ENCODE results near the gene CD164. TPM values are rescaled to one million over a fixed set of nuclear protein-coding genes. Genes with fewer than 3 reads are reported as not detected.

CD164 gene
- total RNA-seq, 1 experiment from 2014 or later = 228 TPM

- no TSS peak for BruUV-seq (replicated peaks)
- ChIA-PET POLR2A (no interaction called here), CTCF (no interaction called here)
- H3K9me3 Mint-ChIP-seq (ENCODE audit: unreplicated experiment) = peaks cover 10% of the 10 kb centered on the region
- intact Hi-C loops (cut with micrococcal nuclease; ENCODE audit: unreplicated experiment) = no loop called here
- H3K27me3 ChIP-seq (replicated peaks; ENCODE audit: control insufficient read depth, insufficient read depth, low read length) = no peaks in the 10 kb centered on the region
- no peaks in the 10 kb centered on the region for H3K36me3 ChIP-seq (ENCODE audit: control insufficient read depth, insufficient read depth, low read length)
- H3K27me3 Mint-ChIP-seq (ENCODE audit: insufficient read depth, unreplicated experiment) = no peaks in the 10 kb centered on the region
- H3K36me3 Mint-ChIP-seq (ENCODE audit: insufficient read depth, unreplicated experiment) = no peaks in the 10 kb centered on the region
- DNase-seq = no peak
- no peaks in the 10 kb centered on the region for H3K4me1 Mint-ChIP-seq (ENCODE audit: low read depth, unreplicated experiment)
- no peaks in the 10 kb centered on the region for H3K9me3 ChIP-seq
- H3K4me3 ChIP-seq (ENCODE audit: low read depth, low read length) = no peak overlapping the region
- TF ChIP-seq CTCF (IDR thresholded peaks at IDR 0.05; ENCODE audit: insufficient read depth in 1 of 2, low read depth in 1 of 2, low read length in 1 of 2, severe bottlenecking in 1 of 2, unreplicated experiment in 1 of 2) = no peak
- no peak overlapping the region for H3K4me3 Mint-ChIP-seq (ENCODE audit: unreplicated experiment)
- H3K4me1 ChIP-seq = peaks cover 7% of the 10 kb centered on the region
- no peak overlapping the region for H3K27ac Mint-ChIP-seq (ENCODE audit: unreplicated experiment)
Observed at GRCh38 chr6:109331081-109331480, 51.2 kb downstream of the CD164 start.

GRCh38 chr6:109330263-109330662 is 52.0 kb downstream of the CD164 start:
- Histone ChIP-seq H3K27me3 (replicated peaks; ENCODE audit: control insufficient read depth, insufficient read depth, low read length) (no peaks in the 10 kb centered on the region), H3K4me3 (ENCODE audit: low read depth, low read length) (no peak overlapping the region), H3K4me1 (peaks cover 7% of the 10 kb centered on the region), H3K9me3 (no peaks in the 10 kb centered on the region), H3K36me3 (ENCODE audit: control insufficient read depth, insufficient read depth, low read length) (no peaks in the 10 kb centered on the region)
- ChIA-PET CTCF (no interaction called here), POLR2A (no interaction called here)
- H3K9me3 Mint-ChIP-seq (ENCODE audit: unreplicated experiment) = peaks cover 10% of the 10 kb centered on the region
- no peaks in the 10 kb centered on the region for H3K4me1 Mint-ChIP-seq (ENCODE audit: low read depth, unreplicated experiment)
- no peak overlapping the region for H3K27ac Mint-ChIP-seq (ENCODE audit: unreplicated experiment)
- no peak overlapping the region for H3K4me3 Mint-ChIP-seq (ENCODE audit: unreplicated experiment)
- no peaks in the 10 kb centered on the region for H3K36me3 Mint-ChIP-seq (ENCODE audit: insufficient read depth, unreplicated experiment)
- BruUV-seq (replicated peaks) = no TSS peak
- DNase-seq = no peak
- TF ChIP-seq CTCF (IDR thresholded peaks at IDR 0.05; ENCODE audit: insufficient read depth in 1 of 2, low read depth in 1 of 2, low read length in 1 of 2, severe bottlenecking in 1 of 2, unreplicated experiment in 1 of 2) = no peak
- intact Hi-C loops (cut with micrococcal nuclease; ENCODE audit: unreplicated experiment) = no loop called here
- H3K27me3 Mint-ChIP-seq (ENCODE audit: insufficient read depth, unreplicated experiment) = no peaks in the 10 kb centered on the region

- H3K9me3 ChIP-seq = no peaks in the 10 kb centered on the region
- TF ChIP-seq CTCF (IDR thresholded peaks at IDR 0.05; ENCODE audit: insufficient read depth in 1 of 2, low read depth in 1 of 2, low read length in 1 of 2, severe bottlenecking in 1 of 2, unreplicated experiment in 1 of 2) = no peak
- no peaks in the 10 kb centered on the region for H3K36me3 Mint-ChIP-seq (ENCODE audit: insufficient read depth, unreplicated experiment)
- intact Hi-C loops (cut with micrococcal nuclease; ENCODE audit: unreplicated experiment) = no loop called here
- H3K27me3 Mint-ChIP-seq (ENCODE audit: insufficient read depth, unreplicated experiment) = no peaks in the 10 kb centered on the region
- peaks cover 7% of the 10 kb centered on the region for H3K4me1 ChIP-seq
- H3K27me3 ChIP-seq (replicated peaks; ENCODE audit: control insufficient read depth, insufficient read depth, low read length) = no peaks in the 10 kb centered on the region
- H3K36me3 ChIP-seq (ENCODE audit: control insufficient read depth, insufficient read depth, low read length) = no peaks in the 10 kb centered on the region
- peaks cover 2% of the 10 kb centered on the region for H3K9me3 Mint-ChIP-seq (ENCODE audit: unreplicated experiment)
- H3K4me1 Mint-ChIP-seq (ENCODE audit: low read depth, unreplicated experiment) = no peaks in the 10 kb centered on the region
- CTCF ChIA-PET = no interaction called here
- BruUV-seq (replicated peaks) = no TSS peak
- H3K27ac Mint-ChIP-seq (ENCODE audit: unreplicated experiment) = no peak overlapping the region
- no peak overlapping the region for H3K4me3 ChIP-seq (ENCODE audit: low read depth, low read length)
- no peak overlapping the region for H3K4me3 Mint-ChIP-seq (ENCODE audit: unreplicated experiment)
- no peak for DNase-seq
- POLR2A ChIA-PET = no interaction called here
Observed at GRCh38 chr6:109328629-109329028, 53.6 kb downstream of the CD164 start.
